Smooth muscle cell (in vitro differentiated cells): ENCODE data around the gene TPSG1. TPM values are rescaled to one million over a fixed set of nuclear protein-coding genes. Genes with fewer than 3 reads are reported as not detected.
"Not testable (repeated sequence)": the region's sequence is repeated elsewhere in the genome, so short reads cannot be mapped to it uniquely, and the experiment has no call there.

Experiments
- DNase-seq: peaks from one replicate; lab custom pipeline; 2025; ENCODE audit not compliant: unreplicated experiment; lab: John Stamatoyannopoulos, UW
- H2AFZ ChIP-seq: fragments of 200-600 bp; sonication (generic); 2 replicates; pipeline ENCODE4 v1.6.0; 2016; ENCODE audit warnings: antibody characterized with exemption, low read depth, mild to moderate bottlenecking
- H3F3A ChIP-seq: fragments of 200-600 bp; sonication (generic); 2 replicates; pipeline ENCODE4 v1.6.0; 2017; ENCODE audit warnings: antibody characterized with exemption, low read depth
- H3K27ac ChIP-seq: fragments of 200-600 bp; sonication (generic); 2 replicates; pipeline ENCODE4 v1.5.1; 2016; ENCODE audit warnings: low read depth, mild to moderate bottlenecking
- H3K27me3 ChIP-seq: fragments of 200-600 bp; sonication (generic); 2 replicates; pipeline ENCODE4 v1.6.1; 2016; ENCODE audit warnings: low read depth, mild to moderate bottlenecking
- H3K36me3 ChIP-seq: fragments of 200-600 bp; sonication (generic); 2 replicates; pipeline ENCODE4 v1.5.1; 2016; ENCODE audit warnings: low read depth
- H3K4me1 ChIP-seq: fragments of 200-600 bp; sonication (generic); 2 replicates; pipeline ENCODE4 v1.5.1; 2016; ENCODE audit warnings: low read depth
- H3K4me2 ChIP-seq: fragments of 200-600 bp; sonication (generic); 2 replicates; pipeline ENCODE4 v1.6.0; 2016; ENCODE audit warnings: mild to moderate bottlenecking
- H3K4me3 ChIP-seq: fragments of 200-600 bp; sonication (generic); 2 replicates; pipeline ENCODE4 v1.5.1; 2016; ENCODE audit warnings: mild to moderate bottlenecking
- H3K79me2 ChIP-seq: fragments of 200-600 bp; sonication (generic); 2 replicates; pipeline ENCODE4 v1.6.0; 2016; ENCODE audit warnings: low read depth, mild to moderate bottlenecking
- H3K9ac ChIP-seq: fragments of 200-600 bp; sonication (generic); 2 replicates; pipeline ENCODE4 v1.6.0; 2016; ENCODE audit warnings: low read depth
- H3K9me3 ChIP-seq: fragments of 200-600 bp; sonication (generic); replicated peaks from 2 replicates; pipeline ENCODE4 v1.5.1; 2016; ENCODE audit warnings: low read depth
- H4K20me1 ChIP-seq: fragments of 200-600 bp; sonication (generic); 2 replicates; pipeline ENCODE4 v1.6.0; 2016; ENCODE audit warnings: low read depth
- CTCF ChIP-seq: fragments of 200-600 bp; sonication (generic); IDR thresholded peaks from 2 replicates; pipeline ENCODE4 v1.5.1; 2017; ENCODE audit warnings: borderline replicate concordance, mild to moderate bottlenecking, antibody characterized with exemption; ENCODE audit not compliant: insufficient read depth, poor library complexity, severe bottlenecking
- whole genome bisulfite sequencing: methylation state at CpG from one replicate; pipeline ENCODE4 v1.1.7; 2016; ENCODE audit warnings: low lambda C conversion rate; 5-methylcytosine and 5-hydroxymethylcytosine counted together
- polyA plus RNA-seq: library from polyadenylated mRNA; unstranded; fragments of >200 nt; fragmentation: Nextera tagmentation; extraction: Ambion mirVana; gene quantifications from 2 replicates; pipeline ENCODE4 v1.2.1, GENCODE V29; 2016
- total RNA-seq: library from RNA; depleted of rRNA; stranded (reverse); fragments of >200 nt; gene quantifications from 2 replicates; pipeline ENCODE4 v1.2.3, GENCODE V29; 2014

Gene TPSG1
- total and polyA plus RNA-seq, 2 experiments from 2014 or later, result not detected

- H3K4me1 ChIP-seq, H3K27ac ChIP-seq, H3K9me3 ChIP-seq, H3F3A ChIP-seq, H3K79me2 ChIP-seq, H3K36me3 ChIP-seq, H3K4me2 ChIP-seq, DNase-seq, H4K20me1 ChIP-seq, H3K27me3 ChIP-seq, H3K9ac ChIP-seq, H2AFZ ChIP-seq, H3K4me3 ChIP-seq: not testable (repeated sequence)
- WGBS, result 90% methylated on average over 10 of the region's 15 CpGs
Measured at GRCh38 chr16:1241081-1241480, 16.0 kb upstream of the TPSG1 start.

DNA sequence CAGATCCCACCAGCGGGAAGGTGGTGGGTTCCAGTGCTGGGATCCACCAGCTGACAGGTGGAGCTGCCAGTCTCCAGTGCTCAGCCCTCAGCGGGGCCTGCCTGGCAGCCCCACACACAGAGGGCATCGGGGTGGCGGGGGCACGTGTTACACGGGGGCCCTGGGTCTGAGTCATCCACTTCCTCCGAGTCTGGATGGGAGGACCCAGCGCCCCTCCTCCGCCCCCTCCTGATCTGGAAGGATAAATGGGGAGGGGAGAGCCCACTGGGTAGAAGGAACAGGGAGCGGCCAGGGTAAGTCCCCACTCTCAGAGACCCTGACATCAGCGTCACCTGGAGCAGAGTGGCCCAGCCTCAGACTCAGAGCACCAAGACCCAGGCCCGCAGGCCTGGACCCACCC, 15.4 kb upstream of the TPSG1 start, which contains the start of gene TPSAB1:
TSS of gene TPSAB1 (plus strand) at position 270 of the 400 bp plus-strand sequence. CDS start 234 bp downstream, outside the sequence.
- not testable (repeated sequence) for H3K27ac ChIP-seq, H3K79me2 ChIP-seq, H3K27me3 ChIP-seq, H3K4me1 ChIP-seq, H3K4me2 ChIP-seq, H3F3A ChIP-seq, H3K9ac ChIP-seq, H2AFZ ChIP-seq, H4K20me1 ChIP-seq, H3K9me3 ChIP-seq, H3K36me3 ChIP-seq, H3K4me3 ChIP-seq, DNase-seq
- WGBS, result 79% methylated on average over 10 of the region's 12 CpGs

- 100% methylated on average over 2 of the region's 9 CpGs for WGBS
- not testable (repeated sequence) for H4K20me1 ChIP-seq, H3K36me3 ChIP-seq, H3K4me2 ChIP-seq, H2AFZ ChIP-seq, H3K4me3 ChIP-seq, H3K27ac ChIP-seq, H3K79me2 ChIP-seq, H3K4me1 ChIP-seq, H3K27me3 ChIP-seq, H3K9ac ChIP-seq, DNase-seq, H3K9me3 ChIP-seq, H3F3A ChIP-seq
Measured at GRCh38 chr16:1239575-1239974, 14.5 kb upstream of the TPSG1 start.

DNA sequence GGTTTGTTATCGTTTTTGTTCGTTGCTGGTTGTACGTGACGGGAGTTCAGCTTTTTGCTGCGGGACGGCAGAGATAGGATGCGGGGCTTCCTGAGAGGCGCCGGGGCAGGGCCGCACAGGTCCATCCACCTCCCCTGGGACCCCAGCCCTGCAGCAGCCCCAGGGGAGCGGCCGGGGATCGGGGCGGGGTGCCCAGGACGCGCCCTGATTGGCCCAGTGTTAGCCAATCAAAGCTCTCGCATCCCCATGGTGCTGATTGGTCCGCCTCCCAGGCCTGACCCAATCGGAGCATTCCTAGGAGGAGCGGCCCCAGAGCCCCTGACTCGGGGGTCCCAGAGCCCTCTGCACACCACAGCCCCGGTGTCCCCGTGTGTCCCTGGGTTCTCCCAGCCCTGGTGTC, 13.8 kb upstream of the TPSG1 start:
- not testable (repeated sequence) for H3K27ac ChIP-seq, H3K4me2 ChIP-seq, H3K27me3 ChIP-seq, H3K4me3 ChIP-seq, H3K36me3 ChIP-seq, H2AFZ ChIP-seq, H3K9me3 ChIP-seq, DNase-seq, H4K20me1 ChIP-seq, H3F3A ChIP-seq, H3K4me1 ChIP-seq, H3K9ac ChIP-seq, H3K79me2 ChIP-seq
- WGBS, result 96% methylated on average over 10 of the region's 23 CpGs

- Histone ChIP-seq H4K20me1 (no peaks in the 10 kb centered on the region), H2AFZ (no peak overlapping the region), H3K9ac (no peak overlapping the region), H3K36me3 (no peaks in the 10 kb centered on the region), H3K27ac (no peak overlapping the region), H3K4me3 (no peak overlapping the region), H3K79me2 (no peaks in the 10 kb centered on the region), H3K9me3 (no peaks in the 10 kb centered on the region), H3K4me2 (no peak overlapping the region), H3F3A (no peaks in the 10 kb centered on the region), H3K27me3 (no peaks in the 10 kb centered on the region), H3K4me1 (no peaks in the 10 kb centered on the region)
- no peak for TF ChIP-seq CTCF
- DNase-seq, result no peak
- WGBS, result 97% methylated on average over 9 of the region's 9 CpGs
Measured at GRCh38 chr16:1237990-1238389, 12.9 kb upstream of the TPSG1 start.

GRCh38 chr16:1236659-1237058, 11.6 kb upstream of the TPSG1 start:
- H3F3A ChIP-seq, DNase-seq, H3K4me1 ChIP-seq, H3K9me3 ChIP-seq, H3K27ac ChIP-seq, H3K79me2 ChIP-seq, H3K36me3 ChIP-seq, H3K27me3 ChIP-seq, H3K9ac ChIP-seq, H2AFZ ChIP-seq, H4K20me1 ChIP-seq, H3K4me2 ChIP-seq, H3K4me3 ChIP-seq: not testable (repeated sequence)
- WGBS, result no CpG with 5 or more reads among the region's 29 CpGs

DNA sequence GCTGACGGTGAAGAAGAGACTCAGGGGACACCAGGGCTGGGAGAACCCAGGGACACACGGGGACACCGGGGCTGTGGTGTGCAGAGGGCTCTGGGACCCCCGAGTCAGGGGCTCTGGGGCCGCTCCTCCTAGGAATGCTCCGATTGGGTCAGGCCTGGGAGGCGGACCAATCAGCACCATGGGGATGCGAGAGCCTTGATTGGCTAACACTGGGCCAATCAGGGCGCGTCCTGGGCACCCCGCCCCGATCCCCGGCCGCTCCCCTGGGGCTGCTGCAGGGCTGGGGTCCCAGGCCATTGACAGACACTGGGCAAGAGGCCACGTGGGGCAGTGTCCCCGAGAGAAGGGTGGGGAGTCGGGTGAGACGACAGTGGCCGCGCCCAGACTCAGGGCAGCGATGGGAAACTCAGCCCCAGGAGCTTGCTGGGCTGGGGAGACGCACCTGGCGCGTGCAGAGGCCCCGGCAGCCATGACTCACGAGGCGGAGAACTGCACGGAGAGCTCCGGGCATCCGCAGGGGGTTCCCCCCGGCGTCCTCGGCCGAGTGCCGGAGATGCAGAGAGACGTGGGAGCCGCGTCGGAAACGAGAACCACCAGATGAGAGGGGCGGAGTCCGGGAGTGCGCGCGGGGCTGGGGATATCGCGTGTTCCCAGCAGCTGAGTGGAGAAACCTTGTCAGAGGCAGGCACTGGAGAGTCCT, 7.1 kb upstream of the TPSG1 start:
- not testable (repeated sequence) for H3K27me3 ChIP-seq, H3K9me3 ChIP-seq, H3K79me2 ChIP-seq, H3K4me3 ChIP-seq, H3K4me2 ChIP-seq, H4K20me1 ChIP-seq, H3K27ac ChIP-seq, H3F3A ChIP-seq, DNase-seq, H3K4me1 ChIP-seq, H2AFZ ChIP-seq, H3K9ac ChIP-seq, H3K36me3 ChIP-seq
- no CpG with 5 or more reads among the region's 47 CpGs for whole genome bisulfite sequencing

DNA sequence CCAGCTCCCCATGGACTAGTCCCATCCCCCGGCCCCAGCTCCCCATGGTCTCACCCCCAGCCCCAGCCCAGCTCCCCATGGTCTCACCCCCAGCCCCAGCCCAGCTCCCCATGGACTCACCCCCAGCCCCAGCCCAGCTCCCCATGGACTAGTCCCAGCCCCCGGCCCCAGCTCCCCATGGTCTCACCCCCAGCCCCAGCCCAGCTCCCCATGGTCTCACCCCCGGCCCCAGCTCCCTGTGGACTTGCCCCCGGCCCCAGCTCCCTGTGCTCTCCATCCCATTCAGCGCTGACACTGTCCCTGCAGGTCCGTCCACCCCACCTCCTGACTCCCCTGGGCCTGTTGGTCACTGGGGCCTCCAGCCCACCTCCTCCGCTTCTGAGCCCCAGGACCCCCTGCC, 6.2 kb upstream of the TPSG1 start:
- H3K79me2 ChIP-seq, H3K9ac ChIP-seq, H3K27me3 ChIP-seq, H3K4me3 ChIP-seq, H3K27ac ChIP-seq, H4K20me1 ChIP-seq, H3K4me1 ChIP-seq, H3F3A ChIP-seq, H2AFZ ChIP-seq, H3K36me3 ChIP-seq, DNase-seq, H3K9me3 ChIP-seq, H3K4me2 ChIP-seq: not testable (repeated sequence)
- 92% methylated on average over 2 of the region's 7 CpGs for WGBS
